HepG2 (cell line): ENCODE measurements around the gene SULT2B1. TPM values are rescaled to one million over a fixed set of nuclear protein-coding genes. Genes with fewer than 3 reads are reported as not detected.

Experiments
- ARNT ChIP-seq: fragments of 450-650 bp; IDR thresholded peaks from 2 replicates; pipeline ENCODE4 v1.6.1; 2017
- CREBL2 ChIP-seq: sonication (generic); formaldehyde crosslinking; IDR thresholded peaks from 2 replicates; pipeline ENCODE4 v1.8.1; 2023; ENCODE audit warnings: missing genetic modification reagents, mild to moderate bottlenecking, borderline replicate concordance
- EHMT2 ChIP-seq: fragments of 200-600 bp; sonication (generic); IDR thresholded peaks from 2 replicates; pipeline ENCODE4 v1.7.0; 2017; ENCODE audit warnings: antibody characterized with exemption, low read depth, low read length, borderline replicate concordance
- HNF4A ChIP-seq: sonication (generic); formaldehyde crosslinking; IDR thresholded peaks from 2 replicates; pipeline ENCODE4 v1.4.0; 2020; ENCODE audit warnings: missing genetic modification reagents
- HOXA3 ChIP-seq: sonication (generic); formaldehyde crosslinking; IDR thresholded peaks from 2 replicates; pipeline ENCODE4 v1.5.0; 2020; ENCODE audit warnings: missing genetic modification reagents
- JUN ChIP-seq: sonication (generic); formaldehyde crosslinking; IDR thresholded peaks from 2 replicates; pipeline ENCODE4 v1.4.0; 2020; ENCODE audit warnings: mild to moderate bottlenecking, missing genetic modification reagents
- KLF11 ChIP-seq: IDR thresholded peaks from 2 replicates; pipeline ENCODE4 v1.6.1; 2016; ENCODE audit warnings: missing compliant biosample characterization
- MAFF ChIP-seq: IDR thresholded peaks from 2 replicates; pipeline ENCODE4 v1.6.1; 2011; ENCODE audit warnings: low read depth, low read length, improper control_type of control experiment
- NCOA5 ChIP-seq: sonication (generic); formaldehyde crosslinking; IDR thresholded peaks from 2 replicates; pipeline ENCODE4 v1.4.0; 2020; ENCODE audit warnings: missing genetic modification reagents
- NFE2L1 ChIP-seq: sonication (generic); formaldehyde crosslinking; IDR thresholded peaks from 2 replicates; pipeline ENCODE4 v1.4.0; 2020; ENCODE audit warnings: missing genetic modification reagents, mild to moderate bottlenecking, borderline replicate concordance
- ONECUT2 ChIP-seq: sonication (generic); formaldehyde crosslinking; IDR thresholded peaks from 2 replicates; pipeline ENCODE4 v1.4.0; 2020; ENCODE audit warnings: missing genetic modification reagents
- PLSCR1 ChIP-seq: sonication (generic); formaldehyde crosslinking; IDR thresholded peaks from 2 replicates; pipeline ENCODE4 v1.5.0; 2020; ENCODE audit warnings: missing genetic modification reagents, mild to moderate bottlenecking, borderline replicate concordance
- PRPF4 ChIP-seq: fragments of 200-400 bp; formaldehyde crosslinking; IDR thresholded peaks from 2 replicates; pipeline ENCODE4 v1.6.1; 2016; ENCODE audit warnings: low read length, low read depth; ENCODE audit not compliant: poor library complexity, severe bottlenecking
- REL ChIP-seq: sonication (generic); formaldehyde crosslinking; conservative IDR thresholded peaks from 2 replicates; pipeline ENCODE4 v1.8.0; 2022; ENCODE audit warnings: mild to moderate bottlenecking, missing genetic modification reagents, moderate library complexity
- SIX4 ChIP-seq: sonication (generic); formaldehyde crosslinking; IDR thresholded peaks from 2 replicates; pipeline ENCODE4 v1.4.0; 2020; ENCODE audit warnings: missing genetic modification reagents
- SMARCC2 ChIP-seq: fragments of 450-650 bp; IDR thresholded peaks from 2 replicates; pipeline ENCODE4 v1.6.1; 2017; ENCODE audit warnings: antibody characterized with exemption, mild to moderate bottlenecking
- SMYD3 ChIP-seq: sonication (generic); formaldehyde crosslinking; IDR thresholded peaks from 2 replicates; pipeline ENCODE4 v1.8.1; 2023; ENCODE audit warnings: mild to moderate bottlenecking, missing genetic modification reagents
- TCF7 ChIP-seq: sonication (generic); IDR thresholded peaks from 2 replicates; pipeline ENCODE4 v1.6.1; 2016; ENCODE audit warnings: antibody characterized with exemption, low read depth
- ZC3H4 ChIP-seq: sonication (generic); formaldehyde crosslinking; IDR thresholded peaks from 2 replicates; pipeline ENCODE4 v1.4.0; 2020; ENCODE audit warnings: missing genetic modification reagents, borderline replicate concordance
- ZFX ChIP-seq: sonication (generic); formaldehyde crosslinking; IDR thresholded peaks from 2 replicates; pipeline ENCODE4 v1.4.0; 2020; ENCODE audit warnings: mild to moderate bottlenecking, low read depth, missing genetic modification reagents, moderate library complexity
- ZHX1 ChIP-seq: sonication (generic); formaldehyde crosslinking; IDR thresholded peaks from 2 replicates; pipeline ENCODE4 v1.8.1; 2022; ENCODE audit warnings: low read depth, mild to moderate bottlenecking, missing genetic modification reagents
- ZNF354B ChIP-seq: sonication (generic); formaldehyde crosslinking; IDR thresholded peaks from 2 replicates; pipeline ENCODE4 v1.8.0; 2022; ENCODE audit warnings: mild to moderate bottlenecking, missing genetic modification reagents
- ZNF44 ChIP-seq: sonication (generic); formaldehyde crosslinking; IDR thresholded peaks from 2 replicates; pipeline ENCODE4 v1.5.1; 2020; ENCODE audit warnings: mild to moderate bottlenecking, missing genetic modification reagents
- ZSCAN30 ChIP-seq: sonication (generic); formaldehyde crosslinking; IDR thresholded peaks from 2 replicates; pipeline ENCODE4 v1.5.0; 2020; ENCODE audit warnings: mild to moderate bottlenecking, missing genetic modification reagents
- polyA plus RNA-seq, 8 experiments: library from polyadenylated mRNA; depleted of rRNA in 3 of 8; stranded (reverse) in 7 of 8; unstranded in 1 of 8; fragments of >200 nt; fragmentation: Illumina TruSeq in 4 of 8; extraction: Trizol in 4 of 8; gene quantifications; 2 replicates each; pipeline versions ENCODE4 v1.2.1 to v1.2.3, GENCODE V29; 2011 to 2016; ENCODE audit warnings: low read depth in 4 of 8, missing spikeins in 1 of 8, mixed read lengths in 1 of 8; ENCODE audit not compliant: insufficient read depth in 1 of 8
- total RNA-seq, 5 experiments: library from RNA; depleted of rRNA; stranded (reverse); fragments of >200 nt; fragmentation: Illumina TruSeq; extraction: Trizol; gene quantifications; 2 replicates each; pipeline ENCODE4 v1.2.3, GENCODE V29; 2016; ENCODE audit warnings: low read depth in 1 of 5

Gene SULT2B1
- total and polyA plus RNA-seq, 2 of the 13 experiments (the other 11 are each of a cell fraction or from before 2014, with no cell fraction given): 0.13 TPM; not detected in 1

DNA sequence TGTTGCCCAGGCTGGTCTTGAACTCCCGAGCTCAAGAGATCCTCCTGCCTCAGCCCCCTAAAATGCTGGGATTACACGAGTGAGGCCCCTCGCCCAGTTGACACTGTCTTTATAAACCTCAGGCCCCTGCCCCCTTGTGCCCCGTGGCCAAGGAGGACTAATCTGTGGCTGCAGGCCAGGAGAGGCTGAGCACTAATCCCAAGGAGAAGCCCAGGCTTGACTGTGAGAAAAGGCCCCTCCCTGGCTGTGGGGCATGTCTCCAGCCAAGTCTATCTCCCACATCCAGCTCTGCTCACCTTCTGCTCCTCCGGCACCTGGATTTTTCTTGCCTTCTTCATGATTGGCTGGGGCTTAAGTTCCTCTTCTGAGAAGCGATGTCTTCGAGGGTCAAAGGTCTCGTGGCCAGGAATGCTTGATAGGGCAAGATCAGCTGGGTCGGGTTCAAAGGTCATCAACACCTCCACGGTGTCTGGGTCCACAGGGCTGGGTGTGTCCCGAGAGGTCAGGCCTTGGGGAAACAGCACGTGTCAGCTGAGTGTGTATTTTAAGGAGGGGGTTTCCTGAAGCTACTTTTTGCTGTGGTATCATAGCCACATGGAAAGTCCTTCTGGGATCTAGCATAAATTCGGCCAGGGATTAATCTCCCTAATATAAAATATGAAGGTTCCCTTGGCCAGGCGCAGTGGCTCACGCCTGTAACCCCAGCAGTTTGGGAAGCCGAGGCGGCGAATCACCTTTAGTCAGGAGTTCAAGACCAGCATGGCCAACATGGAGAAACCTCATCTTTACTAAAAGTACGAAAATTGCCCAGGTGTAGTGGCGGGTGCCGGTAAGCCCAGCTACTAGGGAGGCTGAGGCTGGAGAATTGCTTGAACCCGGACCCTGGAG, 81.4 kb downstream of the SULT2B1 start (continued):
- no peak for TF ChIP-seq ZHX1 (CRISPR knock-in tag)
- no peak for TF ChIP-seq REL
- no peak for TF ChIP-seq ONECUT2
- no peak for TF ChIP-seq EHMT2
- no peak for TF ChIP-seq NFE2L1 (CRISPR knock-in tag)
- no peak for TF ChIP-seq TCF7
- TF ChIP-seq ZNF354B: no peak
- no peak for TF ChIP-seq HOXA3 (CRISPR knock-in tag)
- TF ChIP-seq ZSCAN30 (CRISPR knock-in tag): no peak
- TF ChIP-seq JUN: no peak
- TF ChIP-seq PRPF4: no peak
- peak; percentile 87 for TF ChIP-seq HNF4A
- TF ChIP-seq ZFX (CRISPR knock-in tag): no peak
- TF ChIP-seq ARNT: no peak
- no peak for TF ChIP-seq MAFF
- TF ChIP-seq NCOA5: no peak
- TF ChIP-seq KLF11: no peak
- no peak for TF ChIP-seq PLSCR1 (CRISPR knock-in tag)
- no peak for TF ChIP-seq ZC3H4
- TF ChIP-seq ZNF44 (CRISPR knock-in tag): no peak
- TF ChIP-seq SIX4 (CRISPR knock-in tag): no peak
- TF ChIP-seq CREBL2 (CRISPR knock-in tag): no peak
- TF ChIP-seq SMYD3 (CRISPR knock-in tag): no peak
- no peak for TF ChIP-seq SMARCC2
